Measurements from ENCODE around the gene CDC42SE2. TPM values are rescaled to one million over a fixed set of nuclear protein-coding genes. Genes with fewer than 3 reads are reported as not detected.
"Not testable (repeated sequence)": the region's sequence is repeated elsewhere in the genome, so short reads cannot be mapped to it uniquely, and the experiment has no call there.

Gene CDC42SE2
- total RNA-seq, 1 experiment from 2014 or later: 20.7 TPM

DNA sequence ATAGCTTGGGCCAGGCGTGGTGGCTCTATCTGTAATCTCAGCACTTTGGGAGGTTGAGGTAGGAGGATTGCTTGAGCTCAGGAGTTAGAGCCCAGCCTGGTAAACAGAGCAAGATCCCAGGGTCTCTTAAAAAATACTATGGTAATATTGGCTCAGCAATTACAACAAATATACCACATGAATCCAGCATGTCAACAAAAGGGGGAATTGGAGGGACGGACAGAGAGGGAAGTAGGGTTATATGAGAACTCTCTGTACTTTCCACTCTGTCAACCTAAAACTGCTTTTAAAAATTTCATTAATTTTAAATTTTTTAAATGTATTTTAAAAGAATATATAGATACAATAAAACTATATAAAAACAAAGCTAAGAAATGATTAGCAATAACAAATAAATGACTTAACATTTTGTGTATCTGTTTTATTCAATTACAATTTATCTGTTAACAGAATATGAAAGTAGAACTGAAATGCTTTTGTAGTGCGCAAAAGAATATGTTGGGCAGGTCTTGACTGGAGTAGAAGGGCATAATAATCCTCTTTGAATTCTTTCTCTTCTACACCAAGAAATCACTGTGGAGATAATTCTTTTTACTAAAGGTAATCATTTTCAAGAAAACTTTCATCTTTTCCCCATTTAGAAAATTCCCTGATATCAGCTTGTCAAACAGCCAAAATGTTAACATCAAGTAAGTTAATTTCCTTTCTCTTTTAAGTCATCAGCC lies 12.9 kb upstream of the CDC42SE2 start:
- no peak for DNase-seq (ENCODE audit: low spot score)

DNA sequence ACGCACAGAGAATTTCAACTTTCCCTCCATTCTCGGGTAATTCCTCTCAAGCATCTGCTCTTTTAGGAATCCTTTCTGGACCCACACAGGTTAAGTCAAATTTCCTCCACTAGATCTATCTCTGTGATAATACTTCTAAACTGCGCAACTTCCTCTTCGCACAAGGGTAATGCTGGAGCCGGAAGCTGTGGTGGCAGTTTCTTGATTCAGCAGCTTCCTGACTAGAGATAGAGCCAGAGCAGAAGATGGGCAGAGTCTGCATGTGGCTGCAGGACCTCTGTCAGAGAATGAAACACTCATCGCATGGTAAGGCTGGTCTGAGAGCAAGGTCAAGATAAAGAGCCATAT lies 11.1 kb upstream of the CDC42SE2 start:
- no peak for DNase-seq (ENCODE audit: low spot score)

DNA sequence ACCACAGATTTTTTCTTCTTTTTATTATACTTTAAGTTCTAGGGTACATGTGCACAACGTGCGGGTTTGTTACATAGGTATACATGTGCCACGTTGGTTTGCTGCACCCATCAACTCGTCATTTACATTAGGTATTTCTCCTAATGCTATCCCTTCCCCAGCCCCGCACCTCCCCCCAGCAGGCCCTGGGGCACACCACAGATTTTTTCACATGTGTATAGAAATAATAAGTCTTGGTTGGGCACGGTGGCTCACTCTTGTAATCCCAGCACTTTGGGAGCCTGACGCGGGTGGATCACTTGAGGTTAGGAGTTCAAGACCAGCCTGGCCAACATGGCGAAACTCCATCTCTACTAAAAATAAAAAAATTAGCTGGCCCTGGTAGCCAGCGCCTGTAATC lies 9.8 kb upstream of the CDC42SE2 start:
- DNase-seq (ENCODE audit: low spot score): not testable (repeated sequence)

GRCh38 chr5:131254741-131255140 lies 9.1 kb upstream of the CDC42SE2 start:
- no peak for DNase-seq (ENCODE audit: low spot score)

DNA sequence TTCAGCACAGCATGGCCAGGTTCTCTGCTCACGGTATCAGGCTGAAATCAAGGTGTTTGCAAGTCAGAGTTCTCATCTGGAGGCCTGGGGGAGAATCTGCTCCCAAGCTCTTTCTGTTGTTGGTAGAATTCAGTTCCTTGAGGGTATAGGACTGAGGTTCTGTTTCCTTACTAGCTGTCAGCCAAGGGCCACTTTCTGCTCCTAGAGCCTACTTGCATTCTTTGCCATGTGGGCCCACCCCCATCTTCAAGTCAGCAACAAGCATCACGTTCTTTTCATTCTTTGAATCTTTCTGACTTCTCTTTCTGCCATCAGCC lies 7.4 kb upstream of the CDC42SE2 start:
- DNase-seq (ENCODE audit: low spot score): no peak

DNA sequence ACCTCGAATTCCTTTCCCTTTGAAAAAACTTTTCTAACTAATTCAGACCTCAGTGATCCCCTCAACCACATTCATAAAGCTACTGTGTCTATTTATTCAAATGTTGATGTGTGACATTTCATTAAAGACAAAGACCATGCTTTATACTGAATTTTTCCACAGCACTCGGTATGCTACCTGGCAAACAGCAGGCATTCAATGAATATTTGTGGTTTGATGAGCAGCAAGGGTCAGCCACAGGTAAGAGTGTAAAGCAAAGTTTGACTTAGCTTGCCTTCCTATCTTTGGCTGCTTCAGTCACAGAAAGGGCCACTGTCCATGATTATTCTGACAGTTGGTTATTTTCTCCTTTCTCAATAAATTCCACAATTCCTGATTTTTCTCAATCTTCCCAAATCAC lies 5.1 kb upstream of the CDC42SE2 start:
- DNase-seq (ENCODE audit: low spot score): peak; percentile 42

DNA sequence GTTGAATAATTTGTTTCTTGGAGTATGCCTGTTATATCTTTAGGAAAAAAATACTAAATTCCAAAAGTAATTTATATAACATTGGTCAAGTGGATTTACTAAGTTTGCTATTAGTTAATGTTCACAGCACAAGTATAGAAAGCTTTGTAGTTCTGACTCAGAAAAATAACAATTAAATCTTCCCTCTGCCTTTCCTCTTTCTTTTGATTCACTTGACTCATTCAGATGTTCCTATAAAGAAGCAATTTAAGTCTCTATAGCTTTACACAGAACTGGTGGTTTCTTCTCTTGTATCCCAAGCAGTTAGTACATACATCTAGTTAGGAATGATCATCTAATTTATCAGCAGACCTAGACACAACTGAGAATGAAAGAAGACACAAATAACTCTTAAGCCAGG lies 4.5 kb upstream of the CDC42SE2 start:
- DNase-seq (ENCODE audit: low spot score): no peak

DNA sequence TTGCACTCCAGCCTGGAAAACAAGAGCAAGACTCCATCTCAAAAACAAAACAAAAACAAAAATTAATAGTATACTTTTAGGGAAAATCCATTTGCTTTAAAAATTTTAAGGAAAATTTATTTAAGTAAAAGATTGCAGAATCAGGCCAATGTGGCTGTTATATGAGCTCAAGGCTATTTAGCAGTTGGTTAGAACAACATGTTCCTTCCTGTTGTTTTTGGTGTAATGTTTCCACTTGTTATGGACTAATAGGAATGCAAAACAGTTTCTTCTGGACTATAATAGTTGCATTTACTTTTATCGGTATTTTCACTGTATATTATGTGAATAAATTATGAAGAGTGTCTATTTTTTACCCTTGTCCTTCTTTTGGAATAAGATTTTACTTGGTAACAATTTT lies 3.0 kb upstream of the CDC42SE2 start:
- DNase-seq (ENCODE audit: low spot score): no peak

DNA sequence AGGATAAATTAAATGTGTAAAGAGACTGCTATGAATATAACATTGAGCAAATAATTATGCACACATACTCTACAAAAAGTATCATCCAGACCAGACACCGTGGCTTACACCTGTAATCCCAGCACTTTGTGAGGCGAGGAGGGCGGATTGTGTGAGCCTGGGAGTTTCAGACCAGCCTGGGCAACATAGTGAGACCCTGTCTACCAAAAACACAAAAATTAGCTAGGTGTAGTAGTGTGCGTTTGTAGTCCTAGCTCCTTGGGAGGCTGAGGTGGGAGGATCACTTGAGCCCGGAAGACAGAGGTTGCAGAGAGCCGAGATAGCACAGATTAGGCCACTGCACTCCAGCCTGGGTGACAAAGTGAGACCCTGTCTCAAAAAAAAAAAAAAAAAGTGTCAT lies 2.4 kb upstream of the CDC42SE2 start:
- DNase-seq (ENCODE audit: low spot score): no peak

DNA sequence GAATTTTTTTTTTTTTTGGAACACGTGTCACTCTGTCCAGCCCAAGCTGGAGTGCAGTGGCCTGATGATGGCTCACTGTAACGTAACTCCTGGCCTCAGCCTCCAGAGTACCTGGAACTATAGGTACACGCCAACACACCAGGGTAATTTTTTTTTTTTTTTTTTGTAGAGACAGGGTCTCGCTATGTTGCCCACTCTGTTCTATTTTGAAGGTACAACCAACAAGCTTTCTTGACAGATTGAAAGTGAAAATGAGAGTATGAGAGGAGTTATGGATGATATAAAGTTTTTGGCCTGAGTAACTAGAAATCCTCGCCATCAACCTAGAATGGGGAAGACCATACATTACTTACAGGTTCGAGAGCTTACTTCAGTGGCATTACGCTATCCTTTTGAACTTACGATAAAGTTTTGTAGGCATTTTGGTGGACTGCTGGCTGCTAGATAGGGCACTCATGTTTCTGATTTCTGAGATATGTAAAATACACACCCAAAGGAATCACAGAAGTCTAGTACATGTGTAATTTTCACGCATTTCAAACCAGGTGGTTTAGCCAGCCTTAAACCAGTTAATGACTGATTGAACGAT lies 806 bp upstream of the CDC42SE2 start:
- DNase-seq (ENCODE audit: low spot score): peak; percentile 69

- peak; percentile 60 for DNase-seq (ENCODE audit: low spot score)
These were observed 722 bp downstream of the CDC42SE2 start for GRCh38 chr5:131264451-131265099.

GRCh38 chr5:131265311-131265803 lies 1.5 kb downstream of the CDC42SE2 start:
- peak; percentile 81 for DNase-seq (ENCODE audit: low spot score)

- no peak for DNase-seq (ENCODE audit: low spot score)
These were observed 2.7 kb downstream of the CDC42SE2 start for GRCh38 chr5:131266370-131267060.

GRCh38 chr5:131268758-131269370 lies 5.0 kb downstream of the CDC42SE2 start:
- DNase-seq (ENCODE audit: low spot score): no peak

DNA sequence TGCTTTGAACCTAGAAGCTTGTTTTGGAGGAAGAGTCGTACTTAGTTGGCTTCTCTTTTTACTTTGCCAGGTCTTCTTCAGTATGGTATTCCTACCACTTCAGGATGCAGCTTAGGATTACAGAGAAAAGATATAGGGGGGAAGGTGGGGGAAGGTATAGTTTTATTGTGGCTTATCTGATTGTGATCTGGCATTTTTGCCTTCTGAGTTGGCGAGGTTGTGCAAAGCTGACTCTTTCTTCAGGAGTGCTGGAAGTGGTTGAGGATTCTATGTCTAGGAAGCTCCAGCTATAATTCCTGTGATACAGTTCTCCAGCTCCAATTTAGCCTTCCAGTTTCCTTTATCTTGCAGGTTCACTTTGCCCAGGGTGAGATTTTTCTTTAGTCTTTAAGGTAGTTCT lies 7.0 kb downstream of the CDC42SE2 start:
- peak; percentile 44 for DNase-seq (ENCODE audit: low spot score)

DNA sequence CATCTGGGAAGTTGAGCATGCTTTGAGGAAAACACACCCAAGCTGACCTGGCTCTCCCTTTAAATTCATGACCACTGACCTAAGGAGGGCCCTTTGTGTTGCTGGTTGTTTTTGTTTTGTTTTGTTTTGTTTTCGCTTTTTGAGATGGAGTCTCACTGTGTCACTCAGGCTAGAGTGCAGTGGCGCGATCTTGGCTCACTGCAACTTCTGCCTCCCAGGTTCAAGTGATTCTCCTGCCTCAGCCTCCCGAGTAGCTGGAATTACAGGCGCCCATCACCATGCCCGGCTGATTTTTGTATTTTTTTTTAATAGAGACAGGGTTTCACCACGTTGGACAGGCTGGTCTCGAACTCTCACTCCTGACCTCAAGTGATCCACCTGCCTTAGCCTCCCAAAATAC lies 8.0 kb downstream of the CDC42SE2 start:
- not testable (repeated sequence) for DNase-seq (ENCODE audit: low spot score)

- DNase-seq (ENCODE audit: low spot score): no peak
These were observed 8.5 kb downstream of the CDC42SE2 start for GRCh38 chr5:131272307-131272706.

- DNase-seq (ENCODE audit: low spot score): no peak
These were observed 8.9 kb downstream of the CDC42SE2 start for GRCh38 chr5:131272724-131273123.

DNA sequence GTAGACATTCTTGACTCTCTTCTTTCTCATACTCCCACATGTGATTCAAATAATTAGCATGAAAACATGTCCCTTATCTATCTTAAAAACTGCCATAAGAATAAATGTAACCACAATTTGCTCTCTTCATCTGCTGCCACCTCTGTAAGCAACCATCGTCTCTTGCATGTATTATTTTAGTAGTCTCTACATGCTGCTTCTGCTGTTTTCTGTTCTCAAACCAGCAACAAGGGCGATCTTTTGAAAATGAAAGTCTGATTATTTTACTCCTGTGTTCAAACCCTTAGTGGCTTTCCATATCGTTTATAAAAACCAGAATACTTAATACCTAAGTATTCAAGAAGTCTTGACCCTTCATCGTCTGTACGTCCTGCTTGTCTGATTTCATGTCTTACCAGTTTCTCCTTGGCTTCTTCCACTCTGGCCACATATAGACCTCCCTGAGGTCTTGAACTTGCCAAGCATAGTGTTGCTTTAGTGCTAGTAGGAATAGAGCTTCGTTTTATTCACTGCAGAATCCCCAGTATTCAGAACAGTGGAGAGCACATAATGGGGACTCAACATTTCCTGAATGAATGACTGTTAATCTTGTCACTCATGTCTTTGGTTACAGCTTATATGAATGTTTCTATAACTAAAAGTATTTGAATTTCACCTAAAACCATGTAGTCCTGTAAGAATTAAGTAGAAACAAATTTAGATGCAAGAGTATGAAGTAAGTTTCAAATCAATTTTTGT lies 10.6 kb downstream of the CDC42SE2 start:
- no peak for DNase-seq (ENCODE audit: low spot score)

- no peak for DNase-seq (ENCODE audit: low spot score)
These were observed 12.2 kb downstream of the CDC42SE2 start for GRCh38 chr5:131276072-131276471.

- no peak for DNase-seq (ENCODE audit: low spot score)
These were observed 13.6 kb downstream of the CDC42SE2 start for GRCh38 chr5:131277447-131277846.

Measured in HT-29 (cell line).